Astrocyte (in vitro differentiated cells and primary cell): Measurements from ENCODE around the gene NKG7. TPM values are rescaled to one million over a fixed set of nuclear protein-coding genes. Genes with fewer than 3 reads are reported as not detected.
A peak's percentile ranks its signal among the peaks of the same experiment; 100 is the strongest.

Experiments
- DNase-seq: peaks from one replicate; pipeline ENCODE4 v3.0.0-alpha.2; 2010; ENCODE audit warnings: low read depth
- FAIRE-seq: peaks from 2 replicates; lab custom pipeline; 2011; peaks lifted over from hg19 to GRCh38; lab: Jason Lieb, UNC
- H2AFZ ChIP-seq: 2 replicates; pipeline ENCODE4 v1.6.0; 2012; ENCODE audit warnings: low read depth, low read length, inconsistent platforms
- H3K27ac ChIP-seq: 2 replicates; pipeline ENCODE4 v1.5.1; 2011; ENCODE audit warnings: low read depth, low read length, inconsistent platforms
- H3K27me3 ChIP-seq: 2 replicates; pipeline ENCODE4 v1.6.0; 2011; ENCODE audit warnings: low read length, inconsistent platforms; ENCODE audit not compliant: insufficient read depth
- H3K36me3 ChIP-seq: 2 replicates; pipeline ENCODE4 v1.5.1; 2011; ENCODE audit warnings: low read length, inconsistent platforms; ENCODE audit not compliant: insufficient read depth
- H3K4me1 ChIP-seq: 2 replicates; pipeline ENCODE4 v1.5.1; 2011; ENCODE audit warnings: low read length, inconsistent platforms; ENCODE audit not compliant: insufficient read depth
- H3K4me2 ChIP-seq: 2 replicates; pipeline ENCODE4 v1.6.0; 2012; ENCODE audit warnings: low read length, inconsistent platforms
- H3K4me3 ChIP-seq: 2 replicates; pipeline ENCODE4 v1.5.1; 2011; ENCODE audit warnings: low read depth, mild to moderate bottlenecking, low read length, inconsistent platforms; ENCODE audit not compliant: insufficient read depth
- H3K79me2 ChIP-seq: 2 replicates; pipeline ENCODE4 v1.6.0; 2012; ENCODE audit warnings: mild to moderate bottlenecking, low read length, inconsistent platforms; ENCODE audit not compliant: insufficient read depth
- H3K9ac ChIP-seq: 2 replicates; pipeline ENCODE4 v1.6.0; 2012; ENCODE audit warnings: mild to moderate bottlenecking, low read length, inconsistent platforms
- H3K9me3 ChIP-seq: 2 replicates; pipeline ENCODE4 v1.5.1; 2012; ENCODE audit warnings: low read depth, mild to moderate bottlenecking, low read length, inconsistent platforms; ENCODE audit not compliant: insufficient read depth
- H4K20me1 ChIP-seq: 2 replicates; pipeline ENCODE4 v1.6.0; 2012; ENCODE audit warnings: low read length, inconsistent platforms; ENCODE audit not compliant: insufficient read depth
- H3K27ac Mint-ChIP-seq: one replicate; pipeline ENCODE4 v1.8.0; 2021; ENCODE audit warnings: mild to moderate bottlenecking, mixed read lengths; ENCODE audit not compliant: unreplicated experiment
- H3K27me3 Mint-ChIP-seq: one replicate; pipeline ENCODE4 v1.8.0; 2021; ENCODE audit warnings: low read depth, mixed read lengths; ENCODE audit not compliant: unreplicated experiment
- H3K36me3 Mint-ChIP-seq: one replicate; pipeline ENCODE4 v1.8.0; 2021; ENCODE audit warnings: low read depth, mixed read lengths; ENCODE audit not compliant: unreplicated experiment
- H3K4me1 Mint-ChIP-seq: one replicate; pipeline ENCODE4 v1.8.0; 2021; ENCODE audit warnings: low read depth, mixed read lengths; ENCODE audit not compliant: unreplicated experiment
- H3K4me3 Mint-ChIP-seq: one replicate; pipeline ENCODE4 v1.8.0; 2021; ENCODE audit warnings: mild to moderate bottlenecking, moderate library complexity, mixed read lengths; ENCODE audit not compliant: unreplicated experiment
- H3K9me3 Mint-ChIP-seq: one replicate; pipeline ENCODE4 v1.8.0; 2021; ENCODE audit warnings: mild to moderate bottlenecking, mixed read lengths; ENCODE audit not compliant: unreplicated experiment
- CTCF ChIP-seq: IDR thresholded peaks from 2 replicates; pipeline ENCODE4 v1.5.1; 2011; ENCODE audit warnings: low read depth, mild to moderate bottlenecking, inconsistent platforms, low read length, moderate library complexity; ENCODE audit not compliant: insufficient read depth
- EZH2 ChIP-seq: IDR thresholded peaks from 2 replicates; pipeline ENCODE4 v1.6.1; 2012; ENCODE audit warnings: mild to moderate bottlenecking, low read length, inconsistent platforms; ENCODE audit not compliant: insufficient read depth
- total RNA-seq: library from RNA; stranded (reverse); gene quantifications from 2 replicates; pipeline ENCODE4 v1.2.1, GENCODE V29; 2021

The NKG7 gene
- total RNA-seq, 1 donor from 2014 or later: not detected

- Histone ChIP-seq H4K20me1 (no peaks in the 10 kb centered on the region), H3K4me1 (peaks cover 9% of the 10 kb centered on the region), H3K27ac (no peak overlapping the region), H3K9ac (no peak overlapping the region), H3K36me3 (no peaks in the 10 kb centered on the region), H3K4me2 (no peak overlapping the region), H2AFZ (no peak overlapping the region), H3K79me2 (peaks cover 2% of the 10 kb centered on the region), H3K4me3 (no peak overlapping the region), H3K27me3 (no peaks in the 10 kb centered on the region), H3K9me3 (no peaks in the 10 kb centered on the region)
- H3K9me3 Mint-ChIP-seq: peaks cover 2% of the 10 kb centered on the region
- H3K4me1 Mint-ChIP-seq: peaks cover 5% of the 10 kb centered on the region
- no peak for DNase-seq
- no peak for FAIRE-seq
- no peak overlapping the region for H3K4me3 Mint-ChIP-seq
- TF ChIP-seq EZH2: no peak
- no peak for TF ChIP-seq CTCF
- no peak overlapping the region for H3K27ac Mint-ChIP-seq
- H3K27me3 Mint-ChIP-seq: peaks cover 1% of the 10 kb centered on the region
- peaks cover 2% of the 10 kb centered on the region for H3K36me3 Mint-ChIP-seq
These were observed 1.2 kb downstream of the NKG7 start for GRCh38 chr19:51371186-51371690.

GRCh38 chr19:51370230-51370629 lies 2.2 kb downstream of the NKG7 start:
- H3K4me1 Mint-ChIP-seq: peaks cover 6% of the 10 kb centered on the region
- Histone ChIP-seq H3K36me3 (no peaks in the 10 kb centered on the region), H4K20me1 (no peaks in the 10 kb centered on the region), H2AFZ (no peak overlapping the region), H3K4me1 (peaks cover 17% of the 10 kb centered on the region), H3K27ac (no peak overlapping the region), H3K79me2 (peaks cover 9% of the 10 kb centered on the region), H3K4me2 (no peak overlapping the region), H3K4me3 (no peak overlapping the region), H3K27me3 (no peaks in the 10 kb centered on the region), H3K9ac (no peak overlapping the region), H3K9me3 (no peaks in the 10 kb centered on the region)
- H3K36me3 Mint-ChIP-seq: peaks cover 2% of the 10 kb centered on the region
- FAIRE-seq (no peak), DNase-seq (no peak)
- no peak overlapping the region for H3K27ac Mint-ChIP-seq
- TF ChIP-seq CTCF (no peak), EZH2 (no peak)
- peak overlapping the region; percentile 68 for H3K4me3 Mint-ChIP-seq
- peaks cover 2% of the 10 kb centered on the region for H3K9me3 Mint-ChIP-seq
- peaks cover 1% of the 10 kb centered on the region for H3K27me3 Mint-ChIP-seq
